Mesodermal cell (in vitro differentiated cells): ENCODE results near the gene RND2. TPM values are rescaled to one million over a fixed set of nuclear protein-coding genes. Genes with fewer than 3 reads are reported as not detected.
"Not testable (repeated sequence)": the region's sequence is repeated elsewhere in the genome, so short reads cannot be mapped to it uniquely, and the experiment has no call there.

Experiments used
- H3K27ac ChIP-seq: 2 replicates; pipeline ENCODE4 v1.7.0; 2013; ENCODE audit warnings: mild to moderate bottlenecking, low read depth, low read length, moderate library complexity; ENCODE audit not compliant: severe bottlenecking
- H3K36me3 ChIP-seq: 2 replicates; pipeline ENCODE4 v1.7.1; 2013; ENCODE audit warnings: mild to moderate bottlenecking, low read length, moderate library complexity; ENCODE audit not compliant: control insufficient read depth, insufficient read depth
- H3K4me1 ChIP-seq: one replicate; pipeline ENCODE4 v1.7.1; 2013; ENCODE audit warnings: mild to moderate bottlenecking, low read length; ENCODE audit not compliant: insufficient read depth, control insufficient read depth, poor library complexity, severe bottlenecking
- H3K4me3 ChIP-seq: 2 replicates; pipeline ENCODE4 v1.7.0; 2013; ENCODE audit warnings: low read length, control low read depth, mild to moderate bottlenecking; ENCODE audit not compliant: insufficient read depth, poor library complexity, severe bottlenecking; ENCODE audit errors: extremely low read depth
- H3K9me3 ChIP-seq: 2 replicates; pipeline ENCODE4 v1.7.1; 2013; ENCODE audit warnings: mild to moderate bottlenecking, low read length, moderate library complexity; ENCODE audit not compliant: control insufficient read depth
- WGBS, 2 experiments: methylation state at CpG; one replicate each; pipeline ENCODE4 v1.1.5; 2013; ENCODE audit warnings: missing lambda C conversion rate in 2 of 2; ENCODE audit not compliant: insufficient coverage in 2 of 2; 5-methylcytosine and 5-hydroxymethylcytosine counted together
- polyA plus RNA-seq, 2 experiments: library from polyadenylated mRNA; stranded (reverse); fragments of 50-300 nt; gene quantifications; one replicate each; pipeline ENCODE4 v1.2.3, GENCODE V29; 2013

RND2 gene
- polyA plus RNA-seq (2013, experiment 1 of 2) = 9.1 TPM
- 7.2 TPM for polyA plus RNA-seq (2013, experiment 2 of 2)

- Histone ChIP-seq H3K36me3 (peaks cover 5% of the 10 kb centered on the region), H3K9me3 (no peaks in the 10 kb centered on the region), H3K4me1 (peaks cover 9% of the 10 kb centered on the region), H3K4me3 (peak within 1 kb of the TSS; percentile 63), H3K27ac (peak within 1 kb of the TSS; percentile 91)
- 1 to 2% methylated on average over 27 to 33 of the region's 61 CpGs for WGBS, 2 experiments
Observed at GRCh38 chr17:43024407-43025289, at the start of gene RND2. Gene RND2 (plus strand): TSS chr17:43025231. CDS start chr17:43025348, 117 bp downstream.

GRCh38 chr17:42975265-42975664, 49.8 kb upstream of the RND2 start:
- no peaks in the 10 kb centered on the region for H3K9me3 ChIP-seq
- peaks cover 3% of the 10 kb centered on the region for H3K4me1 ChIP-seq
- no peak overlapping the region for H3K27ac ChIP-seq
- H3K4me3 ChIP-seq = no peak overlapping the region
- peaks cover 5% of the 10 kb centered on the region for H3K36me3 ChIP-seq
- WGBS, 2 experiments = 95 to 100% methylated on average over 2 of the region's 2 CpGs

GRCh38 chr17:42975701-42976100, 49.3 kb upstream of the RND2 start:
- not testable (repeated sequence) for H3K9me3 ChIP-seq, H3K4me3 ChIP-seq, H3K4me1 ChIP-seq, H3K27ac ChIP-seq, H3K36me3 ChIP-seq
- WGBS, 2 experiments = 86 to 88% methylated on average over 14 to 16 of the region's 16 CpGs

- WGBS, 2 experiments = 41 to 49% methylated on average over 19 to 20 of the region's 21 CpGs
Observed at GRCh38 chr17:42979511-42980273, 45.3 kb upstream of the RND2 start, which contains the start of gene PTGES3L. Gene PTGES3L (minus strand): TSS chr17:42980080. CDS start chr17:42980053, 27 bp downstream.

GRCh38 chr17:42980274-42980765, 44.7 kb upstream of the RND2 start, which contains the start of gene RUNDC1:
Gene RUNDC1 (plus strand): TSS chr17:42980565. CDS start chr17:42980577, 12 bp downstream.
- no peaks in the 10 kb centered on the region for H3K9me3 ChIP-seq

More at GRCh38 chr17:42979511-42980273, 45.3 kb upstream of the RND2 start, which contains the start of gene PTGES3L:
- Histone ChIP-seq H3K27ac (peak within 1 kb of the TSS; percentile 87), H3K36me3 (peaks cover 16% of the 10 kb centered on the region), H3K4me1 (peaks cover 3% of the 10 kb centered on the region), H3K9me3 (no peaks in the 10 kb centered on the region), H3K4me3 (peak within 1 kb of the TSS; percentile 89)

GRCh38 chr17:42980766-42981397, 44.1 kb upstream of the RND2 start:
- no peaks in the 10 kb centered on the region for H3K9me3 ChIP-seq
- H3K36me3 ChIP-seq = peaks cover 28% of the 10 kb centered on the region
- H3K4me3 ChIP-seq = peak overlapping the region; percentile 89
- 0 to 1% methylated on average over 53 to 65 of the region's 67 CpGs for WGBS, 2 experiments
- peak overlapping the region; percentile 87 for H3K27ac ChIP-seq
- H3K4me1 ChIP-seq = peaks cover 3% of the 10 kb centered on the region

More at GRCh38 chr17:42980274-42980765, 44.7 kb upstream of the RND2 start, which contains the start of gene RUNDC1:
- 1 to 2% methylated on average over 33 to 34 of the region's 39 CpGs for WGBS, 2 experiments
- Histone ChIP-seq H3K4me1 (peaks cover 3% of the 10 kb centered on the region), H3K27ac (peak within 1 kb of the TSS; percentile 87), H3K4me3 (peak within 1 kb of the TSS; percentile 89), H3K36me3 (peaks cover 23% of the 10 kb centered on the region)

- Histone ChIP-seq H3K27ac (no peak overlapping the region), H3K36me3 (peaks cover 41% of the 10 kb centered on the region), H3K9me3 (no peaks in the 10 kb centered on the region), H3K4me1 (peaks cover 3% of the 10 kb centered on the region), H3K4me3 (no peak overlapping the region)
Observed at GRCh38 chr17:42982266-42982665, 42.8 kb upstream of the RND2 start.

DNA sequence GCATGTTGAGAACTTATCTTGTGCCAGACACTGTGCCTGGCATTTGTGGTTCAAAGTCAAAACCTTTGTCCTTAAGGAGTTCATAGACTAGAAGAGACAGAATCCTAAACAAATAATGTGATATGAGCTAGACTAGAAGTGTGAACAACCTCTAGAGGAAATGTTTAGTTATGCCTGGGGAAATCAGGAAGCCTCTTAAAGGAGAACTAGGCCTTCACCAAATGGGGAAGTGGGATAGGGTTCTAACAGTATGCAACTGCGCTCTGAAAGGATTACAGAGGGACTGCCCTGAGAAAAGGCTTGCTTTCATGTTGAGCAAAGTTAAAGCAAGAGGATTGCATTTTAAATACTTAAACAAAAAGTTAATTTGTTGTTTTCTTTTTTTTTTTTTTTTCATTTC, 39.8 kb upstream of the RND2 start:
- Histone ChIP-seq H3K4me1 (no peaks in the 10 kb centered on the region), H3K9me3 (no peaks in the 10 kb centered on the region), H3K36me3 (peaks cover 70% of the 10 kb centered on the region), H3K4me3 (no peak overlapping the region), H3K27ac (no peak overlapping the region)
- no CpG with 5 or more reads among the region's 1 CpG for WGBS, 2 experiments

DNA sequence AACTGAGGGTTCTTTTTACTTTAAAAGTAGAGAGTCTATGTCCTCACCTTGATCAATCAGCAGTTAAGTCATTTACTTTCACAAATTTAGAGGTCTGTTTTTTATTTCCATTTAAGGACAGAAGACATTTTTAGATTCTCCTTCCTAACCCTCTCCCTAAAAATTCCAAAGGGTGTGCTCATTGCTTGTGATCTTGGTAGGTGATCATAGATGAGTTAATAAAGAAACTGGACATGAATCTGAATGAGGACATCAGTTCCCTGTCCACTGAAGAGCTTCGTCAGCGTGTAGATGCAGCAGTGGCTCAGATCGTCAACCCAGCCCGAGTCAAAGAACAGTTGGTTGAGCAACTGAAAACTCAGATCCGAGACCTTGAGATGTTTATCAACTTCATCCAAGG, 35.9 kb upstream of the RND2 start:
- peaks cover 93% of the 10 kb centered on the region for H3K36me3 ChIP-seq
- WGBS, 2 experiments = 96% methylated on average over 4 of the region's 5 CpGs; no CpG with 5 or more reads in 1 of the 2 experiments
- no peak overlapping the region for H3K27ac ChIP-seq
- H3K4me3 ChIP-seq = no peak overlapping the region
- no peaks in the 10 kb centered on the region for H3K4me1 ChIP-seq
- H3K9me3 ChIP-seq = no peaks in the 10 kb centered on the region
